ENCODE data around the gene KAZN.

KAZN gene

GRCh38 chr1:14635421-14635820, 36.9 kb downstream of the KAZN start:
- no peaks in the 10 kb centered on the region for H3K36me3 ChIP-seq (ENCODE audit: control insufficient read depth, insufficient read depth, low read length)
- no peaks in the 10 kb centered on the region; the same call in none of the 2 replicates for H3K27me3 ChIP-seq (replicated peaks; ENCODE audit: control insufficient read depth, insufficient read depth, low read length)
- no peak for DNase-seq (ENCODE audit: extremely low read depth, insufficient read length)
- TF ChIP-seq CTCF (IDR thresholded peaks at IDR 0.05; ENCODE audit: insufficient read depth, low read length, poor library complexity, severe bottlenecking) = no peak
- H3K4me3 ChIP-seq (replicated peaks; ENCODE audit: low read depth, low read length) = no peak overlapping the region

- Histone ChIP-seq H3K36me3 (ENCODE audit: control insufficient read depth, insufficient read depth, low read length) (no peaks in the 10 kb centered on the region), H3K4me3 (replicated peaks; ENCODE audit: low read depth, low read length) (no peak overlapping the region), H3K27me3 (replicated peaks; ENCODE audit: control insufficient read depth, insufficient read depth, low read length) (no peaks in the 10 kb centered on the region; the same call in none of the 2 replicates)
- TF ChIP-seq CTCF (IDR thresholded peaks at IDR 0.05; ENCODE audit: insufficient read depth, low read length, poor library complexity, severe bottlenecking) = no peak
- no peak for DNase-seq (ENCODE audit: extremely low read depth, insufficient read length)
Observed at GRCh38 chr1:14636897-14637632, 38.6 kb downstream of the KAZN start.

- no peak overlapping the region for H3K4me3 ChIP-seq (replicated peaks; ENCODE audit: low read depth, low read length)
- DNase-seq (ENCODE audit: extremely low read depth, insufficient read length) = no peak
- no peaks in the 10 kb centered on the region for H3K36me3 ChIP-seq (ENCODE audit: control insufficient read depth, insufficient read depth, low read length)
- H3K27me3 ChIP-seq (replicated peaks; ENCODE audit: control insufficient read depth, insufficient read depth, low read length) = no peaks in the 10 kb centered on the region; the same call in none of the 2 replicates
- TF ChIP-seq CTCF (IDR thresholded peaks at IDR 0.05; ENCODE audit: insufficient read depth, low read length, poor library complexity, severe bottlenecking) = no peak
Observed at GRCh38 chr1:14639291-14640050, 41.0 kb downstream of the KAZN start.

GRCh38 chr1:14642712-14643111, 44.2 kb downstream of the KAZN start:
- Histone ChIP-seq H3K27me3 (replicated peaks; ENCODE audit: control insufficient read depth, insufficient read depth, low read length) (no peaks in the 10 kb centered on the region; the same call in 1 of the 2 replicates), H3K36me3 (ENCODE audit: control insufficient read depth, insufficient read depth, low read length) (no peaks in the 10 kb centered on the region), H3K4me3 (replicated peaks; ENCODE audit: low read depth, low read length) (no peak overlapping the region)
- DNase-seq (ENCODE audit: extremely low read depth, insufficient read length) = no peak
- TF ChIP-seq CTCF (IDR thresholded peaks at IDR 0.05; ENCODE audit: insufficient read depth, low read length, poor library complexity, severe bottlenecking) = no peak

- Histone ChIP-seq H3K4me3 (replicated peaks; ENCODE audit: low read depth, low read length) (no peak overlapping the region), H3K36me3 (ENCODE audit: control insufficient read depth, insufficient read depth, low read length) (no peaks in the 10 kb centered on the region), H3K27me3 (replicated peaks; ENCODE audit: control insufficient read depth, insufficient read depth, low read length) (no peaks in the 10 kb centered on the region)
- no peak for DNase-seq (ENCODE audit: extremely low read depth, insufficient read length)
- TF ChIP-seq CTCF (IDR thresholded peaks at IDR 0.05; ENCODE audit: insufficient read depth, low read length, poor library complexity, severe bottlenecking) = no peak
Observed at GRCh38 chr1:14646973-14647372, 48.5 kb downstream of the KAZN start.
